Ureter (tissue), 1 donor: ENCODE results near the gene TUBB4B. TPM values are rescaled to one million over a fixed set of nuclear protein-coding genes. Genes with fewer than 3 reads are reported as not detected.

ENCODE experiments used
- DNase-seq: peaks from one replicate; pipeline ENCODE4 v3.0.0-alpha.2; 2020; ENCODE audit warnings: low spot score
- total RNA-seq: library from RNA; stranded (reverse); gene quantifications from one replicate; pipeline ENCODE4 v1.2.4, GENCODE V29; 2023
- donor health status: DM: yes; HTN: yes; CAD: no.

TUBB4B gene
- 351 TPM for total RNA-seq

GRCh38 chr9:137240841-137241489 lies at the start of gene TUBB4B:
Gene TUBB4B, plus strand, starts transcription at chr9:137241287. Its CDS starts 74 bp downstream, at chr9:137241361.
- peak; percentile 100 for DNase-seq

GRCh38 chr9:137191691-137192447 lies 49.2 kb upstream of the TUBB4B start:
- DNase-seq, result no peak

GRCh38 chr9:137192448-137192780 lies 48.7 kb upstream of the TUBB4B start:
- no peak for DNase-seq

GRCh38 chr9:137192859-137193258 lies 48.2 kb upstream of the TUBB4B start:
- DNase-seq, result no peak

GRCh38 chr9:137193771-137194170 lies 47.3 kb upstream of the TUBB4B start:
- DNase-seq, result no peak

GRCh38 chr9:137194388-137194787 lies 46.7 kb upstream of the TUBB4B start:
- DNase-seq, result no peak

- peak; percentile 85 for DNase-seq
Measured at GRCh38 chr9:137194909-137195308, 46.2 kb upstream of the TUBB4B start.

GRCh38 chr9:137195525-137196220 lies 45.4 kb upstream of the TUBB4B start:
- DNase-seq, result peak; percentile 78

- DNase-seq, result no peak
Measured at GRCh38 chr9:137198051-137198901, 42.8 kb upstream of the TUBB4B start.

- no peak for DNase-seq
Measured at GRCh38 chr9:137198902-137199283, 42.2 kb upstream of the TUBB4B start.

GRCh38 chr9:137199411-137200121 lies 41.5 kb upstream of the TUBB4B start:
- DNase-seq, result no peak

GRCh38 chr9:137200311-137201204 lies 40.5 kb upstream of the TUBB4B start, which contains the start of gene TPRN:
Gene TPRN, minus strand, starts transcription at chr9:137200741. Its CDS starts 30 bp downstream, at chr9:137200711.
- DNase-seq, result peak; percentile 99

GRCh38 chr9:137201205-137201868 lies 39.8 kb upstream of the TUBB4B start:
- DNase-seq, result no peak

- no peak for DNase-seq
Measured at GRCh38 chr9:137202966-137203365, 38.1 kb upstream of the TUBB4B start.

GRCh38 chr9:137204731-137205125 lies 36.4 kb upstream of the TUBB4B start:
- DNase-seq, result no peak

- peak; percentile 92 for DNase-seq
Measured at GRCh38 chr9:137205126-137206069, 35.7 kb upstream of the TUBB4B start, which contains the start of the genes NDOR1 and TMEM203. Gene NDOR1, plus strand, starts transcription at chr9:137205700. Its CDS starts 78 bp downstream, at chr9:137205778. Gene TMEM203, minus strand, starts transcription at chr9:137205648. Its CDS starts 234 bp downstream, at chr9:137205414.

GRCh38 chr9:137206602-137207001 lies 34.5 kb upstream of the TUBB4B start:
- no peak for DNase-seq

GRCh38 chr9:137211532-137211931 lies 29.6 kb upstream of the TUBB4B start:
- DNase-seq, result no peak
